Measurements from ENCODE around the gene LOXL3.

GRCh38 chr2:74530239-74531187 lies 23.2 kb downstream of the LOXL3 start:
- TF ChIP-seq CTCF (IDR thresholded peaks at IDR 0.05; ENCODE audit: low read length) (no peak), EZH2 (optimal IDR thresholded peaks at IDR 0.05; ENCODE audit: low read depth, low read length) (no peak)
